Neural crest cell (in vitro differentiated cells): ENCODE measurements around the gene TET3. TPM values are rescaled to one million over a fixed set of nuclear protein-coding genes. Genes with fewer than 3 reads are reported as not detected.
A peak's percentile ranks its signal among the peaks of the same experiment; 100 is the strongest.

Experiments
- DNase-seq: peaks from one replicate; pipeline ENCODE4 v3.0.0; 2021; ENCODE audit warnings: low read depth, mixed read lengths, low spot score
- H3K27ac Mint-ChIP-seq: one replicate; pipeline ENCODE4 v1.8.0; 2021; ENCODE audit warnings: mild to moderate bottlenecking, mixed read lengths; ENCODE audit not compliant: unreplicated experiment
- H3K27me3 Mint-ChIP-seq: 2 replicates; pipeline ENCODE4 v1.8.0; 2021; ENCODE audit warnings: low read depth, mild to moderate bottlenecking, mixed read lengths
- H3K36me3 Mint-ChIP-seq: 2 replicates; pipeline ENCODE4 v1.8.0; 2021; ENCODE audit warnings: low read depth, mild to moderate bottlenecking, mixed read lengths
- H3K4me1 Mint-ChIP-seq: 2 replicates; pipeline ENCODE4 v1.8.0; 2021; ENCODE audit warnings: mixed read lengths
- H3K4me3 Mint-ChIP-seq: one replicate; pipeline ENCODE4 v1.8.0; 2021; ENCODE audit warnings: mild to moderate bottlenecking, mixed read lengths
- H3K9me3 Mint-ChIP-seq: 2 replicates; pipeline ENCODE4 v1.8.0; 2021; ENCODE audit warnings: mixed read lengths
- total RNA-seq: library from RNA; stranded (reverse); gene quantifications from 2 replicates; pipeline ENCODE4 v1.2.1, GENCODE V29; 2021
- TF ChIP-seq, protein P1 (sequence below): fragments of 200-600 bp; sonication (generic); conservative IDR thresholded peaks from 2 replicates; pipeline ENCODE4 v1.5.0; 2021; ENCODE audit warnings: antibody characterized with exemption, mild to moderate bottlenecking

TET3 gene
- total RNA-seq, 1 donor from 2014 or later, result 30.3 TPM

DNA sequence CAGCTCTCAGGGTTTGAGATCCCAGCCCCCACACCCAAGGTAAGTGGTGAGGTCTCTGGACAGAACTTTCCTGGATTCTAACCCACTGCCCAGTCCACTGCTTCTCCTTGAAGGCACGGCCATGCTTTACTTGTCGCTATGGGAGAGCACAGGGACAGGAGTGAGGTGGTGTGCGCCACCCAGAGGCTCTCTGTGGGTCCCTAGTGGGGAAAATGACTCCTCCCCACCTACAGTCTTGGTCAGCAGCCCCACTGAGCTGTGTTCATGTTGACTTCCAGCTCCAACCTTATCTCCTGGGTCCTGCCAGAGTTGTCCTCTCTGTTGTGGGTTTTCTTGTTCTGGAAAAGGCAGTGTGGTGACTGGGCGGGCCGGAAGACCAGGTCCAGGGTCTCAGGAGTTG, 11.1 kb downstream of the TET3 start:
- H3K36me3 Mint-ChIP-seq, result peaks cover 3% of the 10 kb centered on the region
- peaks cover 6% of the 10 kb centered on the region for H3K27me3 Mint-ChIP-seq
- TF ChIP-seq, protein P1, sequence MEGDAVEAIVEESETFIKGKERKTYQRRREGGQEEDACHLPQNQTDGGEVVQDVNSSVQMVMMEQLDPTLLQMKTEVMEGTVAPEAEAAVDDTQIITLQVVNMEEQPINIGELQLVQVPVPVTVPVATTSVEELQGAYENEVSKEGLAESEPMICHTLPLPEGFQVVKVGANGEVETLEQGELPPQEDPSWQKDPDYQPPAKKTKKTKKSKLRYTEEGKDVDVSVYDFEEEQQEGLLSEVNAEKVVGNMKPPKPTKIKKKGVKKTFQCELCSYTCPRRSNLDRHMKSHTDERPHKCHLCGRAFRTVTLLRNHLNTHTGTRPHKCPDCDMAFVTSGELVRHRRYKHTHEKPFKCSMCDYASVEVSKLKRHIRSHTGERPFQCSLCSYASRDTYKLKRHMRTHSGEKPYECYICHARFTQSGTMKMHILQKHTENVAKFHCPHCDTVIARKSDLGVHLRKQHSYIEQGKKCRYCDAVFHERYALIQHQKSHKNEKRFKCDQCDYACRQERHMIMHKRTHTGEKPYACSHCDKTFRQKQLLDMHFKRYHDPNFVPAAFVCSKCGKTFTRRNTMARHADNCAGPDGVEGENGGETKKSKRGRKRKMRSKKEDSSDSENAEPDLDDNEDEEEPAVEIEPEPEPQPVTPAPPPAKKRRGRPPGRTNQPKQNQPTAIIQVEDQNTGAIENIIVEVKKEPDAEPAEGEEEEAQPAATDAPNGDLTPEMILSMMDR, result no peak
- peaks cover 49% of the 10 kb centered on the region for H3K4me1 Mint-ChIP-seq
- no peaks in the 10 kb centered on the region for H3K9me3 Mint-ChIP-seq
- no peak overlapping the region for H3K4me3 Mint-ChIP-seq
- no peak for DNase-seq
- no peak overlapping the region for H3K27ac Mint-ChIP-seq

DNA sequence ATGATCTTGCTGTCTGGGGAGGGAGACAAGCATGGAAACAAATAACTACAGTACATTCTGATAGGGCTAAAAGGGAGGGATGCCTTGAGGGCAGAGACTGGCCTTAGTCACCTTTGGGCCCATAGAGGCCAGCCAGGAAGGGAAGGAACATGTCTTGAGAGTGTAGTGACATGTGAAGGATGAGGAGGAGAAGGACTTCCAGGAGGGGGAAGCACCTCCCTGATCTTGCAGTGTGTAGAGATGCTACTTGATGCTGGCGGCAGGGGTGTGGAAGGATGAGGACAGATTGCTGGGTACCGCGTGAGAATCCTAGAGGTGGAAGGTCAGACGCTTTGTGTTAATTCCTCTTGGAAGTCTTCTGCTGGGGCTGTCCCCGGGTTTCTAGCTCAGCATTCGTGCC, 13.1 kb downstream of the TET3 start:
- TF ChIP-seq, protein P1, result no peak
- Mint-ChIP-seq H3K9me3 (no peaks in the 10 kb centered on the region), H3K27ac (peak overlapping the region; percentile 91), H3K4me1 (peaks cover 61% of the 10 kb centered on the region), H3K4me3 (peak overlapping the region; percentile 73), H3K36me3 (no peaks in the 10 kb centered on the region), H3K27me3 (peaks cover 16% of the 10 kb centered on the region)
- no peak for DNase-seq

DNA sequence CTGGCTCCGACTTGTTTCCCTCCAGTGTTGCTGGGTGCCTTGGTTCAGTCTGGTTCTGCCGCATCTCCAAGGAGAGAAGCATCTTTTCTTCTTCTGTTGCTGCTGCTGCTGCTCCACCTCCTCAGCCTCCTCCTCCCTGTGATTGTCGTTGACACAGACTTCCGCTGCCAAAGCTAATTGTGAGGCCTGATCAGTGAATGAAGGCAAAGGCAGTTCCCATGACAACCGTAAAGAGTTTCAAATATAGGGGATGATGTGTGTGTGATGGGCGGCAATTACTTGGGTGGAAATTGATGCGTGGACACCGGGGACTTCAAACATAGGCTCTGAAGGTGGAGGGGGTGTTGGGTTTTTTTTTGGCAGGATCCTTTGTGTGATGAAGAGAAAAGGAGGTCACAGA, 13.7 kb downstream of the TET3 start:
- Mint-ChIP-seq H3K4me1 (peaks cover 67% of the 10 kb centered on the region), H3K9me3 (no peaks in the 10 kb centered on the region), H3K27me3 (peaks cover 16% of the 10 kb centered on the region), H3K36me3 (no peaks in the 10 kb centered on the region), H3K27ac (no peak overlapping the region), H3K4me3 (peak overlapping the region; percentile 52)
- TF ChIP-seq, protein P1, result no peak
- DNase-seq, result no peak

DNA sequence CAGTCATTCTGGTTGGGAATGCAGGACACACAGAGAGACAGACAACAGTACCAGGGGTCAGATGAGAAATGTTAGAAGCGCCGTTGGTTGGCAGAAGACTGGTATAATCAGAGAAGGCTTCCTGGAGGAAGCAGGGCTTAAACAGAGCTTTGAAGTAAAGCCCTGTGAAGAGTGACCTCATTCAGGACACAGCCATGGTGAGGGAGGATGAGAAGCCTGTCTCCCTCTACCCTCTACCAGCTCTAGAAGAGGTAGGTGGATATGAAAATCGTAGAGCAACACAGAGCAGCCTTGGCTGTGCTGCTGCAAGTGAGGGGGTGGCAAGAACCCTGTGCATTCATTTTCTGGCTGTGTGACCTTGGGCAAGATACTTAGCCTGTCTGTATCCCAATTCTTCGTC, 14.2 kb downstream of the TET3 start:
- Mint-ChIP-seq H3K4me3 (peak overlapping the region; percentile 52), H3K9me3 (no peaks in the 10 kb centered on the region), H3K36me3 (no peaks in the 10 kb centered on the region), H3K27ac (peak overlapping the region; percentile 36), H3K27me3 (peaks cover 16% of the 10 kb centered on the region), H3K4me1 (peaks cover 67% of the 10 kb centered on the region)
- TF ChIP-seq, protein P1, result no peak
- DNase-seq, result no peak

DNA sequence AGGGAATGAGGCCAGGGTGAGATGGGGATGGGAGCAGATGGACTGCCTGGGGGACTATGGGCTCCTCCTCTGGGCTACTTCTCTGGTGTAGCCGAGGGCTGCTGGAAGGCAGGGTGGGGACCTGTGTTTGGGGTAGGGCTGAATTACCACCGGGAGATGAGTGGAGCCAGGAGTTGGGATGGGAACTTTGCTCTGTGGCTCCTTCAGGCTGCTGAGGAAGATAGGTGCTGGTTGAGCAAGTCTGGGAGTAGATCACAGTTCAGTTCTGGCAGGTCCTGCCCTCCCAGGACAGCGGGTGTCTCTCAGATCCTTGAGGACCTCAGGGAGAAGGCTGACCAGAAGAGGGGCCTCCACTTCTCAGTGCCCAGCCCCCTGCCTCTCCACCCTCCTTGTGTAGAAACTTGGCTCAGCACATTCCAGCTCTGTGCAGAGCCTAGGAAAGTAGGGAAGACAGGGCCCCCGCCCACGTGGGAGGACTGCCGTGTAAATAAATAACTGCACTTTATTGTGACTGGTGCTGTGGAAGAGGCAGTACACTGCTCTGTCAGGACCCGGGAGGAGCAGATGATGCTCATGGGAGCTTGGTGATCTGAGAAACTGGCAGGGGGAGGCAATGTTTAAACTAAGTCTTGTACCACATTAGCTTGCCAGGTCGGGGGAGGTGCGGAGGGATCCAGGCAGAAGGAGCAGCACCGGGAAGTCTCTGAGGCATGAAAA, 15.3 kb downstream of the TET3 start:
- H3K27ac Mint-ChIP-seq, result no peak overlapping the region
- H3K36me3 Mint-ChIP-seq, result no peaks in the 10 kb centered on the region
- H3K4me3 Mint-ChIP-seq, result peak overlapping the region; percentile 84
- no peaks in the 10 kb centered on the region for H3K9me3 Mint-ChIP-seq
- no peak for DNase-seq
- TF ChIP-seq, protein P1, result no peak
- H3K27me3 Mint-ChIP-seq, result peaks cover 16% of the 10 kb centered on the region
- H3K4me1 Mint-ChIP-seq, result peaks cover 78% of the 10 kb centered on the region
